GM18502 (cell line): Measurements from ENCODE around the gene YWHAH.
A peak's percentile ranks its signal among the peaks of the same experiment; 100 is the strongest.

Experiments
- ATAC-seq: cut with Tn5 transposase; IDR thresholded peaks from one replicate; pipeline ENCODE4 v1.9.1; 2021; ENCODE audit warnings: mild to moderate bottlenecking; ENCODE audit not compliant: unreplicated experiment, poor library complexity

Gene YWHAH

GRCh38 chr22:31943978-31944699 is at the start of gene YWHAH:
Gene YWHAH, plus strand, starts transcription at chr22:31944535. Its CDS starts 199 bp downstream, at chr22:31944734.
- ATAC-seq = peak; percentile 71

- no peak for ATAC-seq
These were observed 48.8 kb upstream of the YWHAH start for GRCh38 chr22:31895411-31896123.

GRCh38 chr22:31896472-31896871 is 47.9 kb upstream of the YWHAH start:
- ATAC-seq = no peak

GRCh38 chr22:31897842-31898805 is 46.2 kb upstream of the YWHAH start:
- no peak for ATAC-seq

- no peak for ATAC-seq
These were observed 45.4 kb upstream of the YWHAH start for GRCh38 chr22:31898926-31899325.

- no peak for ATAC-seq
These were observed 44.7 kb upstream of the YWHAH start for GRCh38 chr22:31899669-31900068.

- no peak for ATAC-seq
These were observed 42.8 kb upstream of the YWHAH start for GRCh38 chr22:31901388-31902137.

- no peak for ATAC-seq
These were observed 39.7 kb upstream of the YWHAH start for GRCh38 chr22:31904651-31905050.

GRCh38 chr22:31905356-31905755 is 39.0 kb upstream of the YWHAH start:
- no peak for ATAC-seq

GRCh38 chr22:31906086-31906485 is 38.2 kb upstream of the YWHAH start:
- ATAC-seq = no peak

GRCh38 chr22:31906569-31906968 is 37.8 kb upstream of the YWHAH start:
- ATAC-seq = no peak

GRCh38 chr22:31909977-31910376 is 34.4 kb upstream of the YWHAH start:
- no peak for ATAC-seq

- no peak for ATAC-seq
These were observed 32.5 kb upstream of the YWHAH start for GRCh38 chr22:31911565-31912406.

GRCh38 chr22:31912407-31912743 is 32.0 kb upstream of the YWHAH start:
- no peak for ATAC-seq

- no peak for ATAC-seq
These were observed 28.7 kb upstream of the YWHAH start for GRCh38 chr22:31915586-31915985.

GRCh38 chr22:31917227-31917921 is 27.0 kb upstream of the YWHAH start:
- peak; percentile 61 for ATAC-seq

GRCh38 chr22:31919730-31920129 is 24.6 kb upstream of the YWHAH start:
- ATAC-seq = no peak

- ATAC-seq = no peak
These were observed 24.0 kb upstream of the YWHAH start for GRCh38 chr22:31920306-31920705.

- ATAC-seq = no peak
These were observed 23.2 kb upstream of the YWHAH start for GRCh38 chr22:31921106-31921505.
